HG03060 (cell line): ENCODE results near the gene MOB3C.

Experiments
- ATAC-seq: cut with Tn5 transposase; IDR thresholded peaks from one replicate; pipeline ENCODE4 v1.9.1; 2021; ENCODE audit warnings: low read depth, moderate number of reproducible peaks; ENCODE audit not compliant: unreplicated experiment

MOB3C gene

GRCh38 chr1:46639547-46639946 is 22.9 kb upstream of the MOB3C start:
- no peak for ATAC-seq

GRCh38 chr1:46638921-46639320 is 22.3 kb upstream of the MOB3C start:
- no peak for ATAC-seq

- ATAC-seq, result no peak
These were observed 21.0 kb upstream of the MOB3C start for GRCh38 chr1:46637444-46638083.

- ATAC-seq, result no peak
These were observed 18.6 kb upstream of the MOB3C start for GRCh38 chr1:46635205-46635604.

- no peak for ATAC-seq
These were observed 14.1 kb upstream of the MOB3C start for GRCh38 chr1:46630719-46631118.

- ATAC-seq, result no peak
These were observed 7.4 kb upstream of the MOB3C start for GRCh38 chr1:46623743-46624644.

- no peak for ATAC-seq
These were observed 5.7 kb upstream of the MOB3C start for GRCh38 chr1:46622344-46622743.

- no peak for ATAC-seq
These were observed 5.3 kb upstream of the MOB3C start for GRCh38 chr1:46621930-46622329.

GRCh38 chr1:46619656-46620258 is 3.1 kb upstream of the MOB3C start:
- ATAC-seq, result no peak

- ATAC-seq, result no peak
These were observed 2.3 kb upstream of the MOB3C start for GRCh38 chr1:46618754-46619415.

- no peak for ATAC-seq
These were observed 1.2 kb upstream of the MOB3C start for GRCh38 chr1:46617833-46618232.

- no peak for ATAC-seq
These were observed 643 bp upstream of the MOB3C start for GRCh38 chr1:46617108-46617800.

- no peak for ATAC-seq
These were observed 876 bp downstream of the MOB3C start for GRCh38 chr1:46615735-46616134.

- no peak for ATAC-seq
These were observed 1.5 kb downstream of the MOB3C start for GRCh38 chr1:46615088-46615487.

- ATAC-seq, result no peak
These were observed 2.0 kb downstream of the MOB3C start for GRCh38 chr1:46614604-46614984.

GRCh38 chr1:46613661-46614603 is 2.7 kb downstream of the MOB3C start:
- no peak for ATAC-seq

- no peak for ATAC-seq
These were observed 3.5 kb downstream of the MOB3C start for GRCh38 chr1:46612937-46613660.

GRCh38 chr1:46611691-46612221 is 4.9 kb downstream of the MOB3C start:
- ATAC-seq, result no peak
